Large intestine (tissue), 3 donors: ENCODE measurements around the gene JAGN1. TPM values are rescaled to one million over a fixed set of nuclear protein-coding genes. Genes with fewer than 3 reads are reported as not detected.
A peak's percentile ranks its signal among the peaks of the same experiment; 100 is the strongest.

Source experiments
- DNase-seq, 2 donors: peaks; one replicate each; pipeline versions ENCODE4 v3.0.0 to v3.0.0-alpha.2; 2013
- H3K27ac ChIP-seq: one replicate; pipeline ENCODE4 v1.5.1; 2013; ENCODE audit warnings: low read length
- H3K27me3 ChIP-seq: 2 replicates; pipeline ENCODE4 v1.6.1; 2013; ENCODE audit warnings: low read length; ENCODE audit not compliant: control insufficient read depth, insufficient read depth
- H3K36me3 ChIP-seq: 2 replicates; pipeline ENCODE4 v1.6.1; 2013; ENCODE audit warnings: low read length; ENCODE audit not compliant: control insufficient read depth, insufficient read depth
- H3K4me1 ChIP-seq: one replicate; pipeline ENCODE4 v1.6.1; 2013; ENCODE audit warnings: low read length; ENCODE audit not compliant: control insufficient read depth, insufficient read depth
- H3K4me3 ChIP-seq: one replicate; pipeline ENCODE4 v1.5.1; 2013; ENCODE audit warnings: low read length
- H3K9me3 ChIP-seq: one replicate; pipeline ENCODE4 v1.6.1; 2013; ENCODE audit warnings: mild to moderate bottlenecking, low read depth, low read length, moderate library complexity; ENCODE audit not compliant: control insufficient read depth
- WGBS: methylation state at CpG from one replicate; pipeline ENCODE4 v1.1.5; 2013; ENCODE audit warnings: low lambda C conversion rate; ENCODE audit not compliant: insufficient coverage; 5-methylcytosine and 5-hydroxymethylcytosine counted together
- polyA plus RNA-seq: library from polyadenylated mRNA; unstranded; fragments of 120-200 nt; gene quantifications from one replicate; pipeline ENCODE4 v1.2.1, GENCODE V29; 2013

JAGN1 gene
- polyA plus RNA-seq, 1 donor = 49.5 TPM

GRCh38 chr3:9908286-9908685 is 17.9 kb downstream of the JAGN1 start:
- H3K4me3 ChIP-seq = no peak overlapping the region
- H3K27me3 ChIP-seq = no peaks in the 10 kb centered on the region
- WGBS = no CpG with 5 or more reads among the region's 3 CpGs
- H3K36me3 ChIP-seq = peaks cover 48% of the 10 kb centered on the region
- H3K27ac ChIP-seq = no peak overlapping the region
- H3K9me3 ChIP-seq = no peaks in the 10 kb centered on the region
- peaks cover 5% of the 10 kb centered on the region for H3K4me1 ChIP-seq
- DNase-seq = no peak

GRCh38 chr3:9909221-9910013 is 19.0 kb downstream of the JAGN1 start:
- no peaks in the 10 kb centered on the region for H3K27me3 ChIP-seq
- peaks cover 5% of the 10 kb centered on the region for H3K4me1 ChIP-seq
- no peak for DNase-seq
- H3K4me3 ChIP-seq = no peak overlapping the region
- H3K9me3 ChIP-seq = no peaks in the 10 kb centered on the region
- no peak overlapping the region for H3K27ac ChIP-seq
- H3K36me3 ChIP-seq = peaks cover 57% of the 10 kb centered on the region
- no CpG with 5 or more reads among the region's 7 CpGs for WGBS

GRCh38 chr3:9911863-9912262 is 21.5 kb downstream of the JAGN1 start:
- H3K27ac ChIP-seq = no peak overlapping the region

GRCh38 chr3:9912294-9912935 is 22.0 kb downstream of the JAGN1 start:
- Histone ChIP-seq H3K4me1 (peaks cover 25% of the 10 kb centered on the region), H3K27ac (no peak overlapping the region), H3K36me3 (peaks cover 47% of the 10 kb centered on the region), H3K9me3 (no peaks in the 10 kb centered on the region), H3K27me3 (no peaks in the 10 kb centered on the region), H3K4me3 (no peak overlapping the region)
- no peak for DNase-seq
- WGBS = no CpG with 5 or more reads among the region's 7 CpGs

More at GRCh38 chr3:9911863-9912262, 21.5 kb downstream of the JAGN1 start:
- H3K27me3 ChIP-seq = no peaks in the 10 kb centered on the region
- no peak overlapping the region for H3K4me3 ChIP-seq
- WGBS = no CpG with 5 or more reads among the region's 8 CpGs
- H3K4me1 ChIP-seq = peaks cover 21% of the 10 kb centered on the region
- DNase-seq = no peak
- peaks cover 51% of the 10 kb centered on the region for H3K36me3 ChIP-seq
- H3K9me3 ChIP-seq = no peaks in the 10 kb centered on the region

- H3K4me1 ChIP-seq = peaks cover 35% of the 10 kb centered on the region
- peaks cover 35% of the 10 kb centered on the region for H3K36me3 ChIP-seq
- H3K9me3 ChIP-seq = no peaks in the 10 kb centered on the region
- WGBS = no CpG with 5 or more reads among the region's 5 CpGs
- DNase-seq = no peak
- no peak overlapping the region for H3K4me3 ChIP-seq
- H3K27ac ChIP-seq = no peak overlapping the region
- no peaks in the 10 kb centered on the region for H3K27me3 ChIP-seq
These were observed 23.2 kb downstream of the JAGN1 start for GRCh38 chr3:9913601-9914000.

GRCh38 chr3:9914011-9914410 is 23.6 kb downstream of the JAGN1 start:
- peaks cover 31% of the 10 kb centered on the region for H3K36me3 ChIP-seq
- H3K4me1 ChIP-seq = peaks cover 35% of the 10 kb centered on the region
- WGBS = no CpG with 5 or more reads among the region's 1 CpG
- H3K4me3 ChIP-seq = no peak overlapping the region
- no peak for DNase-seq
- H3K9me3 ChIP-seq = no peaks in the 10 kb centered on the region
- no peaks in the 10 kb centered on the region for H3K27me3 ChIP-seq
- peak overlapping the region; percentile 75 for H3K27ac ChIP-seq

GRCh38 chr3:9914559-9915253 is 24.3 kb downstream of the JAGN1 start:
- no peak for DNase-seq
- H3K36me3 ChIP-seq = peaks cover 25% of the 10 kb centered on the region
- H3K4me1 ChIP-seq = peaks cover 35% of the 10 kb centered on the region
- H3K27me3 ChIP-seq = no peaks in the 10 kb centered on the region
- H3K9me3 ChIP-seq = no peaks in the 10 kb centered on the region
- H3K27ac ChIP-seq = peak overlapping the region; percentile 75
- WGBS = no CpG with 5 or more reads among the region's 15 CpGs
- peak overlapping the region; percentile 7 for H3K4me3 ChIP-seq

GRCh38 chr3:9915254-9916141 is 25.1 kb downstream of the JAGN1 start:
- H3K4me3 ChIP-seq = peak overlapping the region; percentile 53
- peaks cover 32% of the 10 kb centered on the region for H3K36me3 ChIP-seq
- H3K4me1 ChIP-seq = peaks cover 35% of the 10 kb centered on the region
- H3K9me3 ChIP-seq = no peaks in the 10 kb centered on the region
- peak overlapping the region; percentile 93 for H3K27ac ChIP-seq
- DNase-seq = peak; percentile 63 to 80
- no peaks in the 10 kb centered on the region for H3K27me3 ChIP-seq
- no CpG with 5 or more reads among the region's 99 CpGs for WGBS

GRCh38 chr3:9916346-9916733 is 25.9 kb downstream of the JAGN1 start:
- peaks cover 31% of the 10 kb centered on the region for H3K36me3 ChIP-seq
- peaks cover 35% of the 10 kb centered on the region for H3K4me1 ChIP-seq

More at GRCh38 chr3:9916346-9916733, 25.9 kb downstream of the JAGN1 start:
- no peaks in the 10 kb centered on the region for H3K9me3 ChIP-seq
- no CpG with 5 or more reads among the region's 7 CpGs for WGBS
- H3K4me3 ChIP-seq = peak overlapping the region; percentile 56
- H3K27ac ChIP-seq = peak overlapping the region; percentile 93
- H3K27me3 ChIP-seq = no peaks in the 10 kb centered on the region
- peak in 1 of 2 donors; percentile 38 for DNase-seq
